Vagina (tissue), 2 donors: ENCODE data around the gene NT5DC2.

Experiments used
- CTCF ChIP-seq, 3 experiments: fragments of 450-650 bp in 2 of 3; fragments of 200-600 bp in 1 of 3; sonication (generic) in 1 of 3; IDR thresholded peaks; one replicate each; pipeline ENCODE4 v1.5.1; 2017 to 2019; ENCODE audit warnings: antibody characterized with exemption in 3 of 3, mild to moderate bottlenecking in 2 of 3, moderate library complexity in 2 of 3
- POLR2A ChIP-seq, 2 donors: fragments of 450-650 bp; IDR thresholded peaks; one replicate each; pipeline ENCODE4 v1.6.1; 2017; ENCODE audit warnings: antibody characterized with exemption in 2 of 2, mild to moderate bottlenecking in 2 of 2, moderate library complexity in 2 of 2
- POLR2AphosphoS5 ChIP-seq, 2 donors: sonication (generic); formaldehyde crosslinking; IDR thresholded peaks; one replicate each; pipeline ENCODE4 v1.9.0; 2017; ENCODE audit warnings: antibody characterized with exemption in 2 of 2, mild to moderate bottlenecking in 2 of 2, low read depth in 1 of 2; ENCODE audit not compliant: insufficient read depth in 1 of 2

- TF ChIP-seq CTCF (IDR thresholded peaks at IDR 0.05) (no peak), POLR2A (IDR thresholded peaks at IDR 0.05) (no peak), POLR2AphosphoS5 (IDR thresholded peaks at IDR 0.05; ENCODE audit: insufficient read depth in 1 of 2, low read depth in 1 of 2) (no peak)
Observed at GRCh38 chr3:52495777-52496602, 37.7 kb downstream of the NT5DC2 start.
